Measurements from ENCODE around the gene LHX5. TPM values are rescaled to one million over a fixed set of nuclear protein-coding genes. Genes with fewer than 3 reads are reported as not detected.

LHX5 gene
- total RNA-seq, 4 donors from 2014 or later, result not detected

DNA sequence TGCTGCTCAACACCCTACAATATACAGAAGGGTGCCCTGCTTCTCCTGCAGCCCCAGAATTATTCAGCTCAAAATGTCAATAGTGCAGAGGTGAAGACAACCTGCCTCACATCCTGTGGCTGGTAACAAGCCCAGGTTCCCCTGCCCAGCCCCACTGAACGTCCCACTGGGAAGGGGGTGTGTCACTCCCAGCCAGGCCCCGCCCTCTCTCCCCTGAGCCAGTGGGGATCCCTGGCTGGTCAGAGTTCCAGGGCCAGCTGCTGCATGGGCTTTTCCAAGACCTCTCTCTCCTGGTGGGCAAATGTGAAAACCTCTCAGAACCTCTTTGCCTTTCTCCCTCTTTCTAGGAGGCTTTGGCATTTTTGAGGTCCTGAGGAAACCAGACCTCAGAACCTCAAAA is 13.7 kb upstream of the LHX5 start:
- Histone ChIP-seq H3K27ac (no peak overlapping the region), H3K27me3 (peaks cover 0 to 42% of the 10 kb centered on the region in 2 donors), H3K4me3 (no peak overlapping the region), H3K9me3 (peaks cover 0 to 7% (median 0%) of the 10 kb centered on the region in 4 donors), H3K36me3 (no peaks in the 10 kb centered on the region), H3K4me1 (no peaks in the 10 kb centered on the region)
- 6 to 8% methylated on average over 2 of the region's 2 CpGs for WGBS, 2 donors
- no peak for DNase-seq (ENCODE audit: low spot score in 2 of 2)
- TF ChIP-seq EP300 (IDR thresholded peaks at IDR 0.05) (no peak), POLR2A (IDR thresholded peaks at IDR 0.05) (no peak)
- TF ChIP-seq, protein P1, sequence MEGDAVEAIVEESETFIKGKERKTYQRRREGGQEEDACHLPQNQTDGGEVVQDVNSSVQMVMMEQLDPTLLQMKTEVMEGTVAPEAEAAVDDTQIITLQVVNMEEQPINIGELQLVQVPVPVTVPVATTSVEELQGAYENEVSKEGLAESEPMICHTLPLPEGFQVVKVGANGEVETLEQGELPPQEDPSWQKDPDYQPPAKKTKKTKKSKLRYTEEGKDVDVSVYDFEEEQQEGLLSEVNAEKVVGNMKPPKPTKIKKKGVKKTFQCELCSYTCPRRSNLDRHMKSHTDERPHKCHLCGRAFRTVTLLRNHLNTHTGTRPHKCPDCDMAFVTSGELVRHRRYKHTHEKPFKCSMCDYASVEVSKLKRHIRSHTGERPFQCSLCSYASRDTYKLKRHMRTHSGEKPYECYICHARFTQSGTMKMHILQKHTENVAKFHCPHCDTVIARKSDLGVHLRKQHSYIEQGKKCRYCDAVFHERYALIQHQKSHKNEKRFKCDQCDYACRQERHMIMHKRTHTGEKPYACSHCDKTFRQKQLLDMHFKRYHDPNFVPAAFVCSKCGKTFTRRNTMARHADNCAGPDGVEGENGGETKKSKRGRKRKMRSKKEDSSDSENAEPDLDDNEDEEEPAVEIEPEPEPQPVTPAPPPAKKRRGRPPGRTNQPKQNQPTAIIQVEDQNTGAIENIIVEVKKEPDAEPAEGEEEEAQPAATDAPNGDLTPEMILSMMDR (IDR thresholded peaks at IDR 0.05), result no peak

DNA sequence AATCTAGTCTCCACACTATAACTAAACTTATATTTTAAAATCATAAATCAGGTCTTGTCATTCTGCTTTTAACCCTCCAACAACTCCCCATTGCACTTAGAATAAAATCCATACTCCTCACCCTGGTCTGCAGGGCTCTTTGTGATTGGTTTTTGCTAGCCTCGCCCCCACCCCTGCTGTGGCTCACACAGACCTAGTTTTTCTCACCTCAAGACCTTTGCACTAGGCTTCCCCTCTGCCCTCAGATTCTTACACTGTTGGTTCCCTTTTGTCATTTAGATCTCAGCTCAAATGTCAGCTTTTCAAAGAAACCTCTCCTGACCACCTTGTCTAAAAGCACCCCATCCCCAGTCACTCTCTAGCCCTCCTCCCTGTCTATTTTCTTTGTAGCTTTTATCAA is 10.7 kb upstream of the LHX5 start:
- H3K9me3 ChIP-seq, result peaks cover 0 to 7% (median 0%) of the 10 kb centered on the region in 4 donors
- H3K4me1 ChIP-seq, result peaks cover 0 to 9% (median 0%) of the 10 kb centered on the region in 4 donors
- WGBS, 2 donors, result 0 to 16% methylated on average over 1 of the region's 1 CpG
- peaks cover 0 to 71% of the 10 kb centered on the region in 2 donors for H3K27me3 ChIP-seq
- no peak overlapping the region for H3K27ac ChIP-seq
- H3K4me3 ChIP-seq, result no peak overlapping the region
- no peak for TF ChIP-seq POLR2A (IDR thresholded peaks at IDR 0.05)
- no peak for DNase-seq (ENCODE audit: low spot score in 2 of 2)
- H3K36me3 ChIP-seq, result no peaks in the 10 kb centered on the region

DNA sequence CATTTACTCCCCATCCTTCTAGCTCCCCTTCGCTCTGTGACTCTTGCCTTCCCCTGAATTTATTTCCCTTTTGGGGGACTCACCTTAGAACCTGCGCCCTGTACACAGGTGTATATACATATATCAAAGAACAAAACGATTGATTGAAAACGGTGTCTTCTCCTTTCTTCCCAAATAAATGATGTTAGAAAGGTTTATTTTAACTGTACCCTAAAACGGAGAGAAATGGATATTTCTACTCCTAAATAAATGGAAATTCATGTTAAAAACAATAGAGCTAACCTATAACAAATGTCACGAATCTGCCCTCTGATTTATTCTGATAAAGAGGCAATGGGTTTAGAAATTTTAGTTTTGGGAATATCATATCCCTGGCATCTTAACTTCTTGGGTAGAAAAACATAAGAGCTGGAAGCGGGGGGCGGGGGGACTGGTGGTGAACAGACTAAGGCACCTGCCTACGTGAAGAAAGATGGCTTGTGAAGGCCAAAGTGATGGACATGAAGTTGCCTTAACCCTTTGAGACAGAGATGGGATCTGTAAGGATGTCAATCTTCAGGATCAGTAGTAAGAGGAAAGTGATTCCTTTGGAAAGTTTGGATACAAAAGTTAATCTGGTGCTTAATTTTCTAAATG is 8.8 kb upstream of the LHX5 start:
- H3K27ac ChIP-seq, result no peak overlapping the region
- H3K4me3 ChIP-seq, result no peak overlapping the region
- H3K27me3 ChIP-seq, result peaks cover 0 to 84% of the 10 kb centered on the region in 2 donors
- H3K4me1 ChIP-seq, result peaks cover 0 to 18% (median 0%) of the 10 kb centered on the region in 4 donors
- TF ChIP-seq POLR2A (IDR thresholded peaks at IDR 0.05), result no peak
- TF ChIP-seq, protein P1 (IDR thresholded peaks at IDR 0.05), result no peak
- no peak for TF ChIP-seq EP300 (IDR thresholded peaks at IDR 0.05)
- 22 to 24% methylated on average over 9 of the region's 9 CpGs for WGBS, 2 donors
- no peak for DNase-seq (ENCODE audit: low spot score in 2 of 2)
- H3K9me3 ChIP-seq, result peaks cover 0 to 7% (median 0%) of the 10 kb centered on the region in 4 donors
- H3K36me3 ChIP-seq, result no peaks in the 10 kb centered on the region

DNA sequence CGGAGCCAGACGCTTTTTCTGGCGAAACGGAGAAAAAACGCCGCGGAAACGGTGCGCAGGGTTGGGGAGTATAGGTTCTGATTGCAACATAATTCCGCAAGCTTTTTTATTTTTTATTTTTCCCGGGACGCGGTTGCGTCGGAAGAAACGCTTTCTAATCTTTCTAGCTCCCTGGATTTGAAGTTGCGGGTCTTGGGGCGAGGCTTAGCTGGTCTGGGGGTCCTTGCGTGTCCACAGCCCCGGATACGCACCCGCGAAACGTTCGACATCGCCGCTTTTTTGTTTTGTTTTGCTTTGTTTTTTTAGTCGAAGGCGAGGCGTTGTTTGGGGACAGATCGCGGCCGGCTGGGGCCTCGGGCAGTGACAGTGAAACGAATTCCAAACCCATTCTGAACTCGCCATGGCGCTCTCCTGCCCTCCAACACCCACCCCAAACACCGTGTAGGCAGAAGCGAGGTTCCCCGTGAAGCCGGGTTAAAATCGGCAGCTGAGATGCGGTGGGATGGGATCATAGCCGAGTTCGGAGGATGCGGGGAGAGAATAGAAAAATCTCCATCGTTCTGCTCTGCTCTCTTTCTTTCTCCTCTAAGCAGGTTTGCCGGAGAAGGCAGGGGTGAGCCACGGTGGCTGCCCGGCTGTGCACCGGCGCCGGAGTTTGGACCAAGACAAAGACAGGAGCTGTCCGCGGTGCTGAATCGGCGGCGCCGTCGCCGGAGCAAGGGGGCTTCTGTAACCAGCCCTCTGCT is 8.1 kb upstream of the LHX5 start:
- peaks cover 0 to 7% (median 0%) of the 10 kb centered on the region in 4 donors for H3K9me3 ChIP-seq
- no peak overlapping the region for H3K4me3 ChIP-seq
- peaks cover 0 to 19% (median 0%) of the 10 kb centered on the region in 4 donors for H3K4me1 ChIP-seq
- H3K36me3 ChIP-seq, result no peaks in the 10 kb centered on the region
- H3K27ac ChIP-seq, result no peak overlapping the region
- TF ChIP-seq POLR2A (IDR thresholded peaks at IDR 0.05) (no peak), EP300 (IDR thresholded peaks at IDR 0.05) (no peak)
- TF ChIP-seq, protein P1 (IDR thresholded peaks at IDR 0.05), result no peak
- 1 to 3% methylated on average over 61 of the region's 61 CpGs for WGBS, 2 donors
- peak in 1 of 2 donors; percentile 28 for DNase-seq (ENCODE audit: low spot score in 2 of 2)
- peaks cover 0 to 91% of the 10 kb centered on the region in 2 donors for H3K27me3 ChIP-seq

DNA sequence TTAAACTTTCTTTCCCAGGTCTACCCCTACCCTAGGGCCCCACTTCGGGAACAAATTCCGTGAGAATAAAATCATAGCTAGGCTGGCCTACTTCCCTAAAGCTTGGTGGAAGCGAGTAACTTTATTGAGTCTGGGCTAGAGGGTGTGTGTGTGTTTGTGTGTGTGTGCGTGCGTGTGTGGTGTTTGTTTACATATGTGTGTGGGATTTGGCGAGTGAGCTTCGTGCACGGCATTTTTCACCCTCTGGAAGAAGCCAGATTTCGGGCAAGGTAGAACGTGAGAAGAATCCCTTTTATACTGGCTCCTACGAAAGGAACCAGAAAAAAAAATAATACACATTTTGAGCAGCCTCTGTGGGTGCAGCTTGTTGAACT is 7.5 kb upstream of the LHX5 start:
- Histone ChIP-seq H3K27ac (no peak overlapping the region), H3K4me3 (no peak overlapping the region), H3K9me3 (peaks cover 0 to 7% (median 0%) of the 10 kb centered on the region in 4 donors), H3K27me3 (peaks cover 0 to 92% of the 10 kb centered on the region in 2 donors), H3K4me1 (peaks cover 0 to 21% (median 0%) of the 10 kb centered on the region in 4 donors), H3K36me3 (no peaks in the 10 kb centered on the region)
- 3 to 4% methylated on average over 11 of the region's 11 CpGs for WGBS, 2 donors
- no peak for DNase-seq (ENCODE audit: low spot score in 2 of 2)
- TF ChIP-seq EP300 (IDR thresholded peaks at IDR 0.05) (no peak), POLR2A (IDR thresholded peaks at IDR 0.05) (no peak)
- TF ChIP-seq, protein P1 (IDR thresholded peaks at IDR 0.05), result no peak

All from tibial nerve (tissue), 4 donors.